GM12891 (cell line): ENCODE results near the gene EDC3.

Source experiments
- DNase-seq: peaks from one replicate; pipeline ENCODE4 v3.0.0; 2011; ENCODE audit warnings: low spot score; ENCODE audit not compliant: insufficient read length
- FAIRE-seq: peaks from 2 replicates; lab custom pipeline; 2011; peaks lifted over from hg19 to GRCh38; lab: Jason Lieb, UNC
- PAX5 ChIP-seq: IDR thresholded peaks from 2 replicates; pipeline ENCODE4 v1.6.1; 2011; ENCODE audit warnings: low read length, moderate library complexity, mild to moderate bottlenecking; ENCODE audit not compliant: insufficient read depth, severe bottlenecking
- POLR2A ChIP-seq: IDR thresholded peaks from 2 replicates; pipeline ENCODE4 v1.6.1; 2011; ENCODE audit warnings: low read depth, low read length, control low read depth
- POLR2AphosphoS5 ChIP-seq: IDR thresholded peaks from 2 replicates; pipeline ENCODE4 v1.6.1; 2011; ENCODE audit warnings: low read depth, low read length, control low read depth
- POU2F2 ChIP-seq: IDR thresholded peaks from 2 replicates; pipeline ENCODE4 v1.6.1; 2011; ENCODE audit warnings: low read depth, mild to moderate bottlenecking, control low read depth, low read length, moderate library complexity
- SPI1 ChIP-seq: IDR thresholded peaks from 2 replicates; pipeline ENCODE4 v1.6.1; 2011; ENCODE audit warnings: low read depth, low read length, control low read depth
- TAF1 ChIP-seq: IDR thresholded peaks from 2 replicates; pipeline ENCODE4 v1.6.1; 2011; ENCODE audit warnings: low read depth, low read length, control low read depth

The EDC3 gene

GRCh38 chr15:74613953-74614743, 81.7 kb downstream of the EDC3 start:
- TF ChIP-seq PAX5: no peak
- no peak for TF ChIP-seq TAF1
- no peak for TF ChIP-seq POLR2A
- TF ChIP-seq POU2F2: no peak
- TF ChIP-seq SPI1: no peak
- TF ChIP-seq POLR2AphosphoS5: no peak
- FAIRE-seq (no peak), DNase-seq (peak; percentile 98)

GRCh38 chr15:74613089-74613952, 82.5 kb downstream of the EDC3 start:
- DNase-seq (no peak), FAIRE-seq (no peak)
- TF ChIP-seq POLR2AphosphoS5: no peak
- no peak for TF ChIP-seq SPI1
- no peak for TF ChIP-seq TAF1
- no peak for TF ChIP-seq POLR2A
- no peak for TF ChIP-seq POU2F2
- no peak for TF ChIP-seq PAX5

GRCh38 chr15:74612677-74613076, 83.1 kb downstream of the EDC3 start:
- no peak for FAIRE-seq

GRCh38 chr15:74611834-74612233, 84.0 kb downstream of the EDC3 start:
- FAIRE-seq (no peak), DNase-seq (no peak)
- TF ChIP-seq PAX5 (no peak), POLR2A (no peak), TAF1 (no peak), POLR2AphosphoS5 (no peak), POU2F2 (no peak), SPI1 (no peak)

More at GRCh38 chr15:74612677-74613076, 83.1 kb downstream of the EDC3 start:
- no peak for TF ChIP-seq PAX5
- TF ChIP-seq POLR2AphosphoS5: no peak
- no peak for TF ChIP-seq TAF1
- no peak for TF ChIP-seq POU2F2
- no peak for TF ChIP-seq POLR2A
- TF ChIP-seq SPI1: no peak
- DNase-seq: no peak

GRCh38 chr15:74611341-74611740, 84.5 kb downstream of the EDC3 start:
- TF ChIP-seq TAF1: no peak
- TF ChIP-seq POLR2AphosphoS5: no peak
- TF ChIP-seq PAX5: no peak
- no peak for TF ChIP-seq POU2F2
- TF ChIP-seq SPI1: no peak
- no peak for TF ChIP-seq POLR2A
- no peak for DNase-seq
- no peak for FAIRE-seq

- no peak for DNase-seq
- FAIRE-seq: no peak
- TF ChIP-seq PAX5: no peak
- TF ChIP-seq POLR2AphosphoS5: no peak
- TF ChIP-seq POLR2A: no peak
- TF ChIP-seq POU2F2: no peak
- no peak for TF ChIP-seq SPI1
- TF ChIP-seq TAF1: no peak
These were observed 85.4 kb downstream of the EDC3 start for GRCh38 chr15:74610302-74610951.

- TF ChIP-seq TAF1 (no peak), PAX5 (no peak), POLR2AphosphoS5 (no peak), SPI1 (no peak), POLR2A (no peak), POU2F2 (no peak)
- no peak for DNase-seq
- no peak for FAIRE-seq
These were observed 85.9 kb downstream of the EDC3 start for GRCh38 chr15:74609938-74610301.

GRCh38 chr15:74608786-74609185, 87.0 kb downstream of the EDC3 start:
- no peak for DNase-seq

More at GRCh38 chr15:74608786-74609185, 87.0 kb downstream of the EDC3 start:
- TF ChIP-seq PAX5 (no peak), SPI1 (no peak), POU2F2 (no peak), POLR2A (no peak), POLR2AphosphoS5 (no peak), TAF1 (no peak)
- no peak for FAIRE-seq
